GM19467 (cell line): ENCODE data around the gene NRBF2.
"Not testable (repeated sequence)": the region's sequence is repeated elsewhere in the genome, so short reads cannot be mapped to it uniquely, and the experiment has no call there.

Source experiments
- ATAC-seq: cut with Tn5 transposase; IDR thresholded peaks from one replicate; pipeline ENCODE4 v1.9.1; 2021; ENCODE audit warnings: mild to moderate bottlenecking, moderate library complexity; ENCODE audit not compliant: unreplicated experiment

NRBF2 gene

GRCh38 chr10:63116452-63117072 is 16.6 kb upstream of the NRBF2 start:
- ATAC-seq = no peak

GRCh38 chr10:63119041-63119440 is 14.1 kb upstream of the NRBF2 start:
- no peak for ATAC-seq

GRCh38 chr10:63120554-63120953 is 12.6 kb upstream of the NRBF2 start:
- ATAC-seq = no peak

GRCh38 chr10:63123727-63124362 is 9.3 kb upstream of the NRBF2 start:
- ATAC-seq = no peak

GRCh38 chr10:63125459-63125858 is 7.7 kb upstream of the NRBF2 start:
- ATAC-seq = no peak

GRCh38 chr10:63128443-63128842 is 4.7 kb upstream of the NRBF2 start:
- ATAC-seq = no peak

GRCh38 chr10:63129888-63130287 is 3.2 kb upstream of the NRBF2 start:
- no peak for ATAC-seq

- peak; percentile 3 for ATAC-seq
Measured at GRCh38 chr10:63132651-63133055, 475 bp upstream of the NRBF2 start.

GRCh38 chr10:63133821-63134557 is 861 bp downstream of the NRBF2 start:
- ATAC-seq = no peak

- ATAC-seq = no peak
Measured at GRCh38 chr10:63137306-63137705, 4.2 kb downstream of the NRBF2 start.

GRCh38 chr10:63140077-63140476 is 6.9 kb downstream of the NRBF2 start:
- ATAC-seq = no peak

GRCh38 chr10:63142136-63142535 is 9.0 kb downstream of the NRBF2 start:
- ATAC-seq = no peak

GRCh38 chr10:63143987-63144386 is 10.9 kb downstream of the NRBF2 start:
- ATAC-seq = no peak

- ATAC-seq = no peak
Measured at GRCh38 chr10:63145782-63146181, 12.7 kb downstream of the NRBF2 start.

GRCh38 chr10:63146503-63146902 is 13.4 kb downstream of the NRBF2 start:
- ATAC-seq = no peak

GRCh38 chr10:63150745-63151144 is 17.6 kb downstream of the NRBF2 start:
- no peak for ATAC-seq

GRCh38 chr10:63153868-63154545 is 20.9 kb downstream of the NRBF2 start:
- ATAC-seq = not testable (repeated sequence)

- no peak for ATAC-seq
Measured at GRCh38 chr10:63154546-63155387, 21.6 kb downstream of the NRBF2 start.

- ATAC-seq = no peak
Measured at GRCh38 chr10:63155388-63156020, 22.4 kb downstream of the NRBF2 start.

GRCh38 chr10:63156236-63156635 is 23.1 kb downstream of the NRBF2 start:
- no peak for ATAC-seq
